IMR-90 (cell line): ENCODE measurements around the gene FGG. TPM values are rescaled to one million over a fixed set of nuclear protein-coding genes. Genes with fewer than 3 reads are reported as not detected.

Experiments
- ATAC-seq: fragments of 200-7000 bp; cut with Tn5 transposase; 2 replicates; pipeline ENCODE4 v1.9.1; 2020; ENCODE audit warnings: low read depth, mild to moderate bottlenecking, moderate library complexity
- BruUV-seq: library from RNA; stranded (reverse); fragments of 400-500 nt; replicated peaks from 2 replicates; lab custom pipeline; 2021; lab: Mats Ljungman, UMichigan
- CTCF ChIA-PET: fragments of 300-600 bp; formaldehyde crosslinking; extraction: SDS; loops from one replicate; lab custom pipeline; 2021; ENCODE audit warnings: antibody characterized with exemption; lab: Yijun Ruan, JAX
- POLR2A ChIA-PET: fragments of 300-600 bp; sonication (Branson Sonifier 250); formaldehyde crosslinking; loops from one replicate; lab custom pipeline; 2022; ENCODE audit warnings: antibody characterized with exemption; ENCODE audit not compliant: unreplicated experiment; lab: Charles Lee
- DNase-seq: peaks from one replicate; pipeline ENCODE4 v3.0.0; 2013
- H2AFZ ChIP-seq: replicated peaks from 2 replicates; pipeline ENCODE3; 2013; ENCODE audit warnings: low read length, mild to moderate bottlenecking; ENCODE audit not compliant: poor library complexity
- H2AK5ac ChIP-seq: 2 replicates; pipeline ENCODE4 v1.6.1; 2013; ENCODE audit warnings: low read depth, low read length, inconsistent platforms
- H2AK9ac ChIP-seq: replicated peaks from 2 replicates; pipeline ENCODE3; 2013; ENCODE audit warnings: mild to moderate bottlenecking, low read depth, low read length, moderate library complexity; ENCODE audit not compliant: poor library complexity
- H2BK120ac ChIP-seq: 2 replicates; pipeline ENCODE4 v1.6.1; 2013; ENCODE audit warnings: low read depth, low read length, inconsistent platforms
- H2BK15ac ChIP-seq: 3 replicates; pipeline ENCODE4 v1.6.1; 2013; ENCODE audit warnings: low read depth, low read length, inconsistent platforms
- H2BK20ac ChIP-seq: 2 replicates; pipeline ENCODE4 v1.6.1; 2013; ENCODE audit warnings: low read depth, mild to moderate bottlenecking, inconsistent platforms, low read length, moderate library complexity
- H2BK5ac ChIP-seq: 2 replicates; pipeline ENCODE4 v1.6.1; 2013; ENCODE audit warnings: mild to moderate bottlenecking, low read depth, low read length, inconsistent platforms; ENCODE audit not compliant: poor library complexity, severe bottlenecking
- H3K14ac ChIP-seq: replicated peaks from 2 replicates; pipeline ENCODE4 v1.6.1; 2013; ENCODE audit warnings: low read depth, low read length, inconsistent platforms
- H3K18ac ChIP-seq: 2 replicates; pipeline ENCODE4 v1.6.1; 2013; ENCODE audit warnings: low read depth, low read length, control low read depth
- H3K23ac ChIP-seq: 2 replicates; pipeline ENCODE4 v1.6.1; 2013; ENCODE audit warnings: low read depth, low read length, inconsistent platforms
- H3K27ac ChIP-seq: 2 replicates; pipeline ENCODE4 v1.5.1; 2013; ENCODE audit warnings: mild to moderate bottlenecking, control low read depth, low read length; ENCODE audit not compliant: insufficient read depth
- H3K27me3 ChIP-seq: 2 replicates; pipeline ENCODE4 v1.6.1; 2013; ENCODE audit warnings: low read length; ENCODE audit not compliant: control insufficient read depth, insufficient read depth
- H3K36me3 ChIP-seq: 2 replicates; pipeline ENCODE4 v1.6.1; 2013; ENCODE audit warnings: low read length, mixed read lengths; ENCODE audit not compliant: control insufficient read depth, insufficient read depth
- H3K4ac ChIP-seq: 2 replicates; pipeline ENCODE4 v1.6.1; 2013; ENCODE audit warnings: low read depth, low read length, inconsistent platforms
- H3K4me1 ChIP-seq: 2 replicates; pipeline ENCODE4 v1.6.1; 2013; ENCODE audit warnings: low read length, mixed read lengths; ENCODE audit not compliant: control insufficient read depth, insufficient read depth
- H3K4me2 ChIP-seq: 2 replicates; pipeline ENCODE4 v1.6.1; 2013; ENCODE audit warnings: low read depth, mild to moderate bottlenecking, control low read depth, low read length, moderate library complexity
- H3K4me3 ChIP-seq: 2 replicates; pipeline ENCODE4 v1.5.1; 2013; ENCODE audit warnings: low read depth, mild to moderate bottlenecking, control low read depth, low read length, moderate library complexity; ENCODE audit not compliant: insufficient read depth
- H3K56ac ChIP-seq: 2 replicates; pipeline ENCODE4 v1.6.1; 2013; ENCODE audit warnings: low read length, inconsistent platforms; ENCODE audit not compliant: insufficient read depth; ENCODE audit errors: extremely low read depth
- H3K79me1 ChIP-seq, 2 experiments: 2 replicates each; pipeline ENCODE4 v1.6.1; 2013; ENCODE audit warnings: low read length in 2 of 2, inconsistent platforms in 1 of 2, low read depth in 1 of 2
- H3K9ac ChIP-seq: 2 replicates; pipeline ENCODE4 v1.6.1; 2013; ENCODE audit warnings: low read depth, low read length, control low read depth
- H3K9me1 ChIP-seq: 2 replicates; pipeline ENCODE4 v1.6.1; 2013; ENCODE audit warnings: low read length, inconsistent platforms; ENCODE audit not compliant: insufficient read depth
- H3K9me3 ChIP-seq: 2 replicates; pipeline ENCODE4 v1.6.1; 2013; ENCODE audit warnings: low read length; ENCODE audit not compliant: control insufficient read depth, insufficient read depth
- H4K20me1 ChIP-seq: 2 replicates; pipeline ENCODE4 v1.6.1; 2013; ENCODE audit warnings: low read length, inconsistent platforms; ENCODE audit not compliant: insufficient read depth
- H4K5ac ChIP-seq: 2 replicates; pipeline ENCODE4 v1.6.1; 2013; ENCODE audit warnings: mild to moderate bottlenecking, low read depth, low read length, control low read depth
- H4K8ac ChIP-seq, 2 experiments: 2 replicates each; pipeline ENCODE4 v1.6.1; 2013; ENCODE audit warnings: low read depth in 2 of 2, low read length in 2 of 2, control low read depth in 1 of 2, inconsistent platforms in 1 of 2
- H4K91ac ChIP-seq: 2 replicates; pipeline ENCODE4 v1.6.1; 2013; ENCODE audit warnings: low read depth, low read length, inconsistent platforms; ENCODE audit not compliant: insufficient read depth
- RCOR1 ChIP-seq: IDR thresholded peaks from 2 replicates; pipeline ENCODE4 v1.6.1; 2012; ENCODE audit warnings: mild to moderate bottlenecking, low read length, improper control_type of control experiment; ENCODE audit not compliant: insufficient replicate concordance
- WGBS, 2 experiments: methylation state at CpG; one replicate each; pipeline versions ENCODE4 v1.1.5 to v1.1.7; 2013; ENCODE audit warnings: missing lambda C conversion rate in 2 of 2; ENCODE audit not compliant: insufficient read length in 1 of 2; ENCODE audit errors: extremely low coverage in 2 of 2; 5-methylcytosine and 5-hydroxymethylcytosine counted together
- dilution Hi-C: fragments of 300-500 bp; cut with HindIII; formaldehyde crosslinking; loops from one replicate; pipeline ENCODE4 v1.14.3; 2018; ENCODE audit warnings: low sequenced_read_pairs; ENCODE audit not compliant: unreplicated experiment
- in situ Hi-C: fragments of 300-500 bp; cut with MboI; formaldehyde crosslinking; loops from 3 replicates; pipeline ENCODE4 v1.14.3; 2019; ENCODE audit warnings: low sequenced_read_pairs, inconsistent platforms, mixed read lengths
- intact Hi-C: fragments of 100-400 bp; cut with micrococcal nuclease; formaldehyde crosslinking; loops from 2 replicates; pipeline ENCODE4 v1.10.0; 2022
- polyA plus RNA-seq, 3 experiments: library from polyadenylated mRNA; depleted of rRNA; stranded (reverse); fragments of >200 nt; gene quantifications; 2 replicates each; pipeline ENCODE4 v1.2.3, GENCODE V29; 2012; ENCODE audit warnings: low replicate concordance in 1 of 3
- total RNA-seq: library from RNA; depleted of rRNA; stranded (reverse); fragments of >200 nt; gene quantifications from 2 replicates; pipeline ENCODE4 v1.2.3, GENCODE V29; 2012

FGG gene
- total and polyA plus RNA-seq, 2 of the 4 experiments (the other 2 are of a cell fraction) = not detected

DNA sequence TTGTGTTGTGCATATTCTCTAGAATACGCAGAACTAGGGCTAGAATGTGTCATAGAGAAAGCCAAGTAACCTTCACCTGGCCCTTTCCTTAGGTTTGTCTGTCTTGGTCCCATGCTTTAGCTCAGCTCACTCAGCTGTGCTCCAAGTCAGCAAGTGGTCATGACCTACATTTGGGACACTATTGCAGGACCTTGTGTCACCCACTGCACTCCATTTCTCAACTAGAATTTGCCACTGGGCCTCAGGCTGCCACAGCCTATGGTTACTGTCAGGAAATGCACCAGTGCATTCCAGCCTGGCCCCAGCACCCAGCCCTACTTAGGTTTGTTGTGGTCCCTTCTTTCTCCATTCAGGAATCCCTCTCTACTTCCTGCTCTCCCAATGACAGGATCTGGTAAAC is 7.7 kb upstream of the FGG start:
- Histone ChIP-seq H2AK9ac (no peak overlapping the region), H3K27me3 (0 out of 2 replicates have a peak, but pooled peaks cover under 1% of the 10 kb centered on the region), H3K4ac (no peak overlapping the region), H3K18ac (no peak overlapping the region), H3K36me3 (no peaks in the 10 kb centered on the region), H3K4me1 (no peaks in the 10 kb centered on the region), H3K9me1 (no peaks in the 10 kb centered on the region), H3K4me2 (no peak overlapping the region), H2BK120ac (no peak overlapping the region), H3K56ac (no peak overlapping the region), H2BK20ac (no peak overlapping the region), H2AFZ (no peak overlapping the region), H3K9me3 (no peaks in the 10 kb centered on the region), H4K91ac (no peak overlapping the region), H3K4me3 (no peak overlapping the region), H3K9ac (no peak overlapping the region), H3K27ac (no peak overlapping the region), H4K20me1 (no peaks in the 10 kb centered on the region), H3K14ac (no peak overlapping the region), H3K79me1 (no peaks in the 10 kb centered on the region), H2BK15ac (no peak overlapping the region), H4K5ac (no peak overlapping the region), H4K8ac (no peak overlapping the region), H3K23ac (no peak overlapping the region), H2AK5ac (no peak overlapping the region), H2BK5ac (no peak overlapping the region)
- dilution Hi-C loops = no loop called here
- ATAC-seq (no peak), DNase-seq (no peak)
- intact Hi-C loops = no loop called here
- in situ Hi-C loops = no loop called here
- ChIA-PET POLR2A (no interaction called here), CTCF (interaction anchor here (1.4 to 2.5 kb wide), 2 partner anchors 61 to 67 kb away, joined by 3 to 20 read pairs; no protein-coding TSS in a partner anchor)
- WGBS, 2 experiments = no CpG with 5 or more reads among the region's 1 CpG
- BruUV-seq = no TSS peak
- TF ChIP-seq RCOR1 = no peak
